ENCODE measurements around the gene ANKRD39. TPM values are rescaled to one million over a fixed set of nuclear protein-coding genes. Genes with fewer than 3 reads are reported as not detected.
A peak's percentile ranks its signal among the peaks of the same experiment; 100 is the strongest.
"Not testable (repeated sequence)": the region's sequence is repeated elsewhere in the genome, so short reads cannot be mapped to it uniquely, and the experiment has no call there.

Gene ANKRD39
- total RNA-seq, 4 donors from 2014 or later: 9.7 to 55.3 (median 12.7) TPM

DNA sequence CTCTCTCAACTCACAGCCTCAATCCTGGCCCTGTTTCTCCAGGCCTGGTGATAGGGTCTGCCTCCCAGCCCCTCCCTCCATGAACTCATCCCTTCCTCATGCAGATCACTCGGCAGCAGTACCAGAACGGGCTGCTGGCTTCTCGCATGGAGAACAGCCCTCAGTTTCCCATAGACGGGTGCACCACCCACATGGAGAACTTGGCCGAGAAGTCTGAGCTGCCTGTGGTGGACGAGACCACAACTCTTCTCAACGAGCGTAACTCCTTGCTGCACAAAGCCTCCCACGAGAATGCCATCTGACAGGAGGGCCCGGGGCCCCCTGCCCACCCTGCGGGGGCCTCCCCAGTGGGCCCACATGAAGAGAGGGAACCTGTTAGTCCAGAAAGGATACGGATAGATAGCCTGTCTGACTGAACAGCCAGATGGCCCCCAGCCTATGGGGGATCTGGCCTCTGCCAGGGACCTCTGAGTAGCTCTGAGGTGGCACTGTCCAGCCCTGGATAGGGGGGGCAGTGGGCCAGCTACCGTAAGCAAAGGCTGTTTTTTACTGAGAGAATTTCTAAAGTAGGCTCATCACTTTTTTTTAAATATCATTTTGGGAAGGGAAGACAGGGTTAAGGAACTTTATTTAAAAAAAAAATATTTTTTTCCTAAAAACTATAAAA is 48.5 kb downstream of the ANKRD39 start:
- peaks cover 3 to 21% (median 7%) of the 10 kb centered on the region in 4 donors for H3K4me1 ChIP-seq
- peaks cover 0 to 13% (median 5%) of the 10 kb centered on the region in 4 donors for H3K36me3 ChIP-seq
- H3K27ac ChIP-seq: no peak overlapping the region
- no peak overlapping the region for H3K4me3 ChIP-seq
- no peak for DNase-seq
- intact Hi-C loops (cut with DNase I; ENCODE audit: low total_unique reads): no loop called here
- no peaks in the 10 kb centered on the region for H3K27me3 ChIP-seq
- in situ Hi-C loops (cut with MboI; ENCODE audit: low pct_ligation_motif_present in 1 of 4, low pct_unique_long_range_greater_than_20kb in 1 of 4, low sequenced_read_pairs in 3 of 4): no loop called here
- no peak for TF ChIP-seq POLR2A (IDR thresholded peaks at IDR 0.05)
- TF ChIP-seq POLR2AphosphoS5 (IDR thresholded peaks at IDR 0.05): no peak
- TF ChIP-seq, protein P1, sequence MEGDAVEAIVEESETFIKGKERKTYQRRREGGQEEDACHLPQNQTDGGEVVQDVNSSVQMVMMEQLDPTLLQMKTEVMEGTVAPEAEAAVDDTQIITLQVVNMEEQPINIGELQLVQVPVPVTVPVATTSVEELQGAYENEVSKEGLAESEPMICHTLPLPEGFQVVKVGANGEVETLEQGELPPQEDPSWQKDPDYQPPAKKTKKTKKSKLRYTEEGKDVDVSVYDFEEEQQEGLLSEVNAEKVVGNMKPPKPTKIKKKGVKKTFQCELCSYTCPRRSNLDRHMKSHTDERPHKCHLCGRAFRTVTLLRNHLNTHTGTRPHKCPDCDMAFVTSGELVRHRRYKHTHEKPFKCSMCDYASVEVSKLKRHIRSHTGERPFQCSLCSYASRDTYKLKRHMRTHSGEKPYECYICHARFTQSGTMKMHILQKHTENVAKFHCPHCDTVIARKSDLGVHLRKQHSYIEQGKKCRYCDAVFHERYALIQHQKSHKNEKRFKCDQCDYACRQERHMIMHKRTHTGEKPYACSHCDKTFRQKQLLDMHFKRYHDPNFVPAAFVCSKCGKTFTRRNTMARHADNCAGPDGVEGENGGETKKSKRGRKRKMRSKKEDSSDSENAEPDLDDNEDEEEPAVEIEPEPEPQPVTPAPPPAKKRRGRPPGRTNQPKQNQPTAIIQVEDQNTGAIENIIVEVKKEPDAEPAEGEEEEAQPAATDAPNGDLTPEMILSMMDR (IDR thresholded peaks at IDR 0.05): no peak
- TF ChIP-seq EP300 (IDR thresholded peaks at IDR 0.05; ENCODE audit: low read depth): no peak
- 67 to 88% methylated on average over 4 to 13 of the region's 13 CpGs for WGBS, 2 donors (ENCODE audit: low coverage in 1 of 2)
- H3K9me3 ChIP-seq: no peaks in the 10 kb centered on the region

DNA sequence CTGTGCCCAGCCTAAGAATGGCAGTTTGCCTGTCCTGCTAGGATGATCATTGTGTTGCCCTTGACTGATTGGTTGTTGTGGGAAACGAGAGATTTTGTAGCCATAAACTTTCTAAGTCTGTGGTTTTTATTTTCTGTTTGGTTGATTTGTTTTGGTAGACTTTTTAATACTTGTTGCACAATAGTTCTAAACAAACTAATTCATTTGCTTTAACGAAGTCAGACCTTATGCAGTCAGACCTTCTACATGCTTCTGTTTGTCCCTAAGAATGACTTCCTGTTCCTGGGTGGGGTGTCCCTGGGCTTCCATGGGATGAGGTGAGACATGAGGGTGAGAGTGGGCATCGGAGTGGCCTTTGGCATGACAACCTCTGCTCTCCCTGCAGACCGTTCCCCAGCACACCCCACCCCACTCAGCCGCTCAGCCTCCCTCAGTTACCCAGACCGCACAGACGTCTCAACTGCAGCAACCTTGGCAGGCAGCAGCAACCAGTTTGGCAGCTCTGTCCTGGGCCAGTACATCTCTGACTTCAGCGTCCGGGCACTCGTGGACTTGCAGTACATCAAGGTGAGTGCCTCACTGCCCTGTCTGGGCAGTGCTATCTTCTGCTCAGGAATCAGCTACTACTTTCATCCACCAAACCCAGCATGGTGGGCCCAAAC is 49.5 kb downstream of the ANKRD39 start:
- intact Hi-C loops (cut with DNase I; ENCODE audit: low total_unique reads) (no loop called here), in situ Hi-C loops (cut with MboI; ENCODE audit: low pct_ligation_motif_present in 1 of 4, low pct_unique_long_range_greater_than_20kb in 1 of 4, low sequenced_read_pairs in 3 of 4) (no loop called here)
- TF ChIP-seq POLR2A (IDR thresholded peaks at IDR 0.05) (no peak), POLR2AphosphoS5 (IDR thresholded peaks at IDR 0.05) (no peak), EP300 (IDR thresholded peaks at IDR 0.05; ENCODE audit: low read depth) (no peak)
- TF ChIP-seq, protein P1 (IDR thresholded peaks at IDR 0.05): no peak
- DNase-seq: no peak
- Histone ChIP-seq H3K27me3 (no peaks in the 10 kb centered on the region), H3K36me3 (peaks cover 0 to 13% (median 5%) of the 10 kb centered on the region in 4 donors), H3K9me3 (no peaks in the 10 kb centered on the region), H3K4me3 (no peak overlapping the region), H3K4me1 (peaks cover 2 to 14% (median 4%) of the 10 kb centered on the region in 4 donors), H3K27ac (no peak overlapping the region)
- WGBS, 2 donors (ENCODE audit: low coverage in 1 of 2): 20 to 87% methylated on average over 1 to 10 of the region's 10 CpGs

DNA sequence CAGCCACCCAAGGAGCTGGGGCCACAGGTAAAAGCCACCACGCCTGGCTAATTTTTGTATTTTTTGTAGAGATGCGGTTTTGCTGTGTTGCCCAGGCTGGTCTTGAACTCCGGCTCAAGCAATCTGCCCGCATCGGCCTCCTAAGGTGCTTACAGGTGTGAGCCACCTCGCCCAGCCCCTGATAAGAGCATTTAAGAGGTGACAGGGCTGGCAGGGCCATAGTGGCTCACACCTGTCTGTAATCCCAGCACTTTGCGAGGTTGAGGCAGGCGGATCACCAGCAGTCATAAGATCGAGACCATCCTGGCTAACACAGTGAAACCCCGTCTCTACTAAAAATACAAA is 50.7 kb downstream of the ANKRD39 start:
- H3K36me3 ChIP-seq: peaks cover 0 to 13% (median 5%) of the 10 kb centered on the region in 4 donors
- intact Hi-C loops (cut with DNase I; ENCODE audit: low total_unique reads): no loop called here
- TF ChIP-seq EP300 (IDR thresholded peaks at IDR 0.05; ENCODE audit: low read depth): no peak
- TF ChIP-seq POLR2A (IDR thresholded peaks at IDR 0.05): no peak
- TF ChIP-seq, protein P1 (IDR thresholded peaks at IDR 0.05): no peak
- TF ChIP-seq POLR2AphosphoS5 (IDR thresholded peaks at IDR 0.05): no peak
- in situ Hi-C loops (cut with MboI; ENCODE audit: low pct_ligation_motif_present in 1 of 4, low pct_unique_long_range_greater_than_20kb in 1 of 4, low sequenced_read_pairs in 3 of 4): no loop called here
- DNase-seq: no peak
- H3K9me3 ChIP-seq: no peaks in the 10 kb centered on the region
- WGBS, 2 donors (ENCODE audit: low coverage in 1 of 2): 87 to 96% methylated on average over 4 to 10 of the region's 10 CpGs
- H3K27me3 ChIP-seq: no peaks in the 10 kb centered on the region
- peak overlapping the region in 2 of 4 donors; percentile 25 to 52 for H3K27ac ChIP-seq
- H3K4me3 ChIP-seq: no peak overlapping the region
- H3K4me1 ChIP-seq: peaks cover 0 to 4% (median 0%) of the 10 kb centered on the region in 4 donors

DNA sequence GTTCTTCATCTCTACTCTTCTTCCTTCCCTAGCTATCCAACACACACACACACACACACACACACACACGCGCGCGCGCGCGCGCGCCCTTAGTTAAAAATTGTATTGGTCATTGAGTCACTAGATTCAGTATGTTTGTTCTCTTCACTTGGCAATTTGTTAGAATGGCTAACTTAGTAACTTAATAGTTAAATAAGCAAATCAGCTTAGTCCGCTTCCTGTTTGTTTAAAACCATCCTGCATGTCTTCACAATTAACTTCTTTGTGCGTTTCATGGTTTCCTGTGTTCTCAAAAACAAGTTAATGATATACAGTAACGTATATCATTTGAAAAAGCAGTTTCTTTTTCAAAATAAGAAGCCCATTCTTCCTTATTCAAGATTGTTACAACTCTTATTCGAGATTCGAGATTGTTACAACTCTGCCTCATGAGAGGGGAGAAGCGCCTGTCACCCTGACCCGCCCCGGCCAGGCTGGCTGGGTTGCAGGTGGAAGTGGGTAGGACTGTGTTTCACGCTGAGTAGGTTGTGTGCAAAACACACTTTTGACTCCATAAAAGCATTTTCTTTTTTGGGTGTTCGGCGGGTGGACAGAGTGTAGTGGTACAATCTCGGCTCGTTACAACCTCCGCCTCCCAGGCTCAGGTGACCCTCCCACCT is 51.2 kb downstream of the ANKRD39 start:
- Histone ChIP-seq H3K36me3 (peaks cover 0 to 13% (median 5%) of the 10 kb centered on the region in 4 donors), H3K9me3 (no peaks in the 10 kb centered on the region), H3K4me3 (no peak overlapping the region), H3K27ac (peak overlapping the region in 2 of 4 donors; percentile 25 to 52), H3K27me3 (no peaks in the 10 kb centered on the region), H3K4me1 (no peaks in the 10 kb centered on the region)
- WGBS, 2 donors (ENCODE audit: low coverage in 1 of 2): 80 to 86% methylated on average over 13 to 23 of the region's 23 CpGs
- in situ Hi-C loops (cut with MboI; ENCODE audit: low pct_ligation_motif_present in 1 of 4, low pct_unique_long_range_greater_than_20kb in 1 of 4, low sequenced_read_pairs in 3 of 4) (no loop called here), intact Hi-C loops (cut with DNase I; ENCODE audit: low total_unique reads) (no loop called here)
- no peak for DNase-seq
- TF ChIP-seq EP300 (IDR thresholded peaks at IDR 0.05; ENCODE audit: low read depth) (no peak), POLR2AphosphoS5 (IDR thresholded peaks at IDR 0.05) (no peak), POLR2A (IDR thresholded peaks at IDR 0.05) (no peak)
- TF ChIP-seq, protein P1 (IDR thresholded peaks at IDR 0.05): no peak

DNA sequence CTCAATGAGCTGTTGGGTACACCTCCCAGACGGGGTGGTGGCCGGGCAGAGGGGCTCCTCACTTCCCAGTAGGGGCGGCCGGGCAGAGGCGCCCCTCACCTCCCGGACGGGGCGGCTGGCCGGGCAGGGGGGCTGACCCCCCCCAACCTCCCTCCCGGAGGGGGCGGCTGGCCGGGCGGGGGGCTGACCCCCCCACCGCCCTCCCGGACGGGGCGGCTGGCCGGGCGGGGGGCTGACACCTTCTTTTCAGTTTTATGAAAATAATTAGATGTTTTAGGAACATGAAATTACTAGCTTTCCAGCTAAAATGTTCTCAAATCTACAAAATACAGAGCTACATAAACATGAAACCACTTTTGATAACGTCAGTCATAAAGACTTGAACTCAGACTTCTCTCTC is 51.9 kb downstream of the ANKRD39 start:
- Histone ChIP-seq H3K36me3 (peaks cover 0 to 13% (median 5%) of the 10 kb centered on the region in 4 donors), H3K27ac (peak overlapping the region in 1 of 4 donors; percentile 52)
- H3K27me3 ChIP-seq; intact Hi-C loops (cut with DNase I; ENCODE audit: low total_unique reads); in situ Hi-C loops (cut with MboI; ENCODE audit: low pct_ligation_motif_present in 1 of 4, low pct_unique_long_range_greater_than_20kb in 1 of 4, low sequenced_read_pairs in 3 of 4); H3K9me3 ChIP-seq; DNase-seq; H3K4me3 ChIP-seq; H3K4me1 ChIP-seq: not testable (repeated sequence)
- 83 to 88% methylated on average over 1 to 10 of the region's 20 CpGs for WGBS, 2 donors (ENCODE audit: low coverage in 1 of 2)

All from transverse colon (tissue), 4 donors.